A673 (cell line): Measurements from ENCODE around the gene LTO1. TPM values are rescaled to one million over a fixed set of nuclear protein-coding genes. Genes with fewer than 3 reads are reported as not detected.
A peak's percentile ranks its signal among the peaks of the same experiment; 100 is the strongest.

Source experiments
- BruUV-seq: library from RNA; stranded (reverse); fragments of 400-500 nt; replicated peaks from 2 replicates; lab custom pipeline; 2021; lab: Mats Ljungman, UMichigan
- CTCF ChIA-PET: fragments of 300-600 bp; sonication (Branson Sonifier 250); formaldehyde crosslinking; loops from one replicate; lab custom pipeline; 2022; ENCODE audit warnings: antibody characterized with exemption; lab: Charles Lee
- POLR2A ChIA-PET: fragments of 300-600 bp; sonication (Branson Sonifier 250); formaldehyde crosslinking; loops from one replicate; lab custom pipeline; 2022; ENCODE audit warnings: antibody characterized with exemption; ENCODE audit not compliant: low non-redundant PET; lab: Charles Lee
- DNase-seq: peaks from one replicate; pipeline ENCODE4 v3.0.0-alpha.2; 2015; ENCODE audit warnings: low spot score
- H3K27ac ChIP-seq: fragments of 200-600 bp; sonication (generic); 2 replicates; pipeline ENCODE4 v1.5.1; 2016; ENCODE audit warnings: mixed run types, low read depth, mild to moderate bottlenecking, mixed read lengths, antibody characterized with exemption, low read length; ENCODE audit not compliant: poor library complexity, severe bottlenecking
- H3K27me3 ChIP-seq: fragments of 200-600 bp; sonication (generic); replicated peaks from 2 replicates; pipeline ENCODE4 v1.6.1; 2017; ENCODE audit warnings: mixed run types, low read depth, mild to moderate bottlenecking, mixed read lengths, antibody characterized with exemption, low read length; ENCODE audit not compliant: insufficient read depth, poor library complexity
- H3K36me3 ChIP-seq: fragments of 200-600 bp; sonication (generic); 2 replicates; pipeline ENCODE4 v1.6.1; 2016; ENCODE audit warnings: mixed run types, mild to moderate bottlenecking, mixed read lengths, antibody characterized with exemption, low read length; ENCODE audit not compliant: insufficient read depth, poor library complexity, severe bottlenecking
- H3K4me1 ChIP-seq: fragments of 200-600 bp; sonication (generic); 2 replicates; pipeline ENCODE4 v1.6.1; 2017; ENCODE audit warnings: mixed run types, mild to moderate bottlenecking, mixed read lengths, antibody characterized with exemption, low read length; ENCODE audit not compliant: insufficient read depth, poor library complexity, severe bottlenecking
- H3K4me3 ChIP-seq: fragments of 200-600 bp; sonication (generic); 2 replicates; pipeline ENCODE4 v1.5.1; 2016; ENCODE audit warnings: low read depth, mixed run types, mild to moderate bottlenecking, mixed read lengths, low read length; ENCODE audit not compliant: poor library complexity, severe bottlenecking
- H3K9me3 ChIP-seq: fragments of 200-600 bp; sonication (generic); 2 replicates; pipeline ENCODE4 v1.6.1; 2016; ENCODE audit warnings: mixed run types, low read depth, mild to moderate bottlenecking, mixed read lengths, antibody characterized with exemption, low read length; ENCODE audit not compliant: poor library complexity, severe bottlenecking
- CTCF ChIP-seq: fragments of 300-800, 200-600 bp; sonication (generic); conservative IDR thresholded peaks from 2 replicates; pipeline ENCODE4 v1.5.1; 2017; ENCODE audit warnings: low read depth, mild to moderate bottlenecking, antibody characterized with exemption, low read length, moderate library complexity, mixed read lengths
- EZH2 ChIP-seq: fragments of 200-600 bp; sonication (generic); IDR thresholded peaks from 2 replicates; pipeline ENCODE4 v1.6.1; 2017; ENCODE audit warnings: borderline replicate concordance, low read depth, mild to moderate bottlenecking, mixed read lengths, antibody characterized with exemption, low read length; ENCODE audit not compliant: poor library complexity, severe bottlenecking
- intact Hi-C: fragments of 100-400 bp; cut with micrococcal nuclease; formaldehyde crosslinking; loops from one replicate; pipeline ENCODE4 v1.10.0; 2022; ENCODE audit not compliant: unreplicated experiment
- total RNA-seq: library from RNA; stranded (reverse); gene quantifications from 2 replicates; pipeline ENCODE4 v1.2.3, GENCODE V29; 2021

The LTO1 gene
- total RNA-seq, 1 experiment from 2014 or later: 56.0 TPM

DNA sequence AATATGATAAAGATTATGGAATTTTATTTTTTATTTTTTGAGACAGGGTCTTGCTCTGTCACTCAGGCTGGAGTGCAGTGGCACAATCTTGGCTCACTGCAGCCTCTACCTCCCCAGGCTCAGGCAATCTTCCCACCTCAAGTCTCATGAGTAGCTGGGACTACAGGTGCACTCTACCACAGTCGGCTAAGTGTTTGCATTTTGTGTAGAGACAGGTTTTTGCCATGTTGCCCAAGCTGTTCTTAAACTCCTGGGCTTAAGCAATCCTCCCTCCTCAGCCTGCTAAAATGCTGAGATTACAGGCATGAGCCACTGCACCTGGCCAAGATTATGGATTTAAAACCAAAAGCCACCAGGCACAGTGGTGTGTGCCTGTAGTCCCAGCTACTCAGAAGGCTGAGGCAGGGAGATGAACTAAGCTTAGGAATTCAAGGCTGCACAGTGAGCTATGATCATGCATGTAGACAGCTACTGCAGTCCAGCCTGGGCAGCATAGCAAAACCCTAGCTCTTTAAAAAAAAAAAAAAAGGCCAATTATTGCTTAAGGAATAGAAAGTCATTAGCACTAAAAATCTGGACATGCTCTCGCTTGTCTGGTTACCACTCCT, 54.4 kb downstream of the LTO1 start:
- intact Hi-C loops: loop anchor here (1.0 to 5.0 kb wide), 3 partner anchors 323 to 647 kb away; no protein-coding TSS in a partner anchor
- BruUV-seq: no TSS peak
- CTCF ChIA-PET: interaction anchor here (0.6 to 2.9 kb wide), 9 partner anchors 15 to 519 kb away, joined by 3 to 17 read pairs (median 4); no protein-coding TSS in a partner anchor
- no peak overlapping the region for H3K4me3 ChIP-seq
- no peaks in the 10 kb centered on the region for H3K9me3 ChIP-seq
- peak; percentile 91 for DNase-seq
- H3K27ac ChIP-seq: peak overlapping the region; percentile 98
- POLR2A ChIA-PET: interaction anchor here (0.6 to 2.4 kb wide), 6 partner anchors 22 to 519 kb away, joined by 3 to 13 read pairs (median 5); no protein-coding TSS in a partner anchor
- peaks cover 65% of the 10 kb centered on the region for H3K4me1 ChIP-seq
- no peaks in the 10 kb centered on the region for H3K27me3 ChIP-seq
- TF ChIP-seq CTCF (no peak), EZH2 (no peak)
- H3K36me3 ChIP-seq: no peaks in the 10 kb centered on the region

GRCh38 chr11:69618237-69618636, 56.9 kb downstream of the LTO1 start:
- H3K36me3 ChIP-seq: no peaks in the 10 kb centered on the region
- intact Hi-C loops: no loop called here
- TF ChIP-seq CTCF (no peak), EZH2 (no peak)
- no peaks in the 10 kb centered on the region for H3K9me3 ChIP-seq
- H3K27ac ChIP-seq: peak overlapping the region; percentile 98
- H3K27me3 ChIP-seq: no peaks in the 10 kb centered on the region
- DNase-seq: no peak
- no TSS peak for BruUV-seq
- ChIA-PET POLR2A (interaction anchor here (0.6 kb wide), 1 partner anchor 292 kb away, joined by 3 read pairs; no protein-coding TSS in a partner anchor), CTCF (no interaction called here)
- H3K4me3 ChIP-seq: no peak overlapping the region
- peaks cover 53% of the 10 kb centered on the region for H3K4me1 ChIP-seq

DNA sequence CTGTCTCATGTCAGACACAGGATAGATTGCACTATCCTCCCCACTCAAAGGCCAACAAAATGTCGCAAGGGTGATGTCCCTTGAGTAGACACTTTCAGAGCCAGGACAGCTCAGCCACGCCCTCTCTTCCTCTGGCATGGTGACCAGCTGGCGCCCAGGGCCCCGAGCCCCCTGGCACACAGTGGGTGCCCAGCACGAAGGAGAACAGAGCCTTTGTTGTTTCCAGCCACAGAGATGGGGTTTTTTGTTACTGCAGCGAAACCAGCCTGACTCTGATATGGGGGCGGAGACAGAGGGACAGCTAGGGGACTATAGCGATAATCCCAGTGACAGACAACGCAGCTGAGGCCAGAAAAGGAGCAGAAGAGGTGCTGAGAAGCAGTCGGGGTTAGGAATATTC, 57.5 kb downstream of the LTO1 start:
- ChIA-PET POLR2A (no interaction called here), CTCF (no interaction called here)
- peak overlapping the region; percentile 98 for H3K27ac ChIP-seq

More for the DNA sequence above, 57.5 kb downstream of the LTO1 start:
- H3K36me3 ChIP-seq: no peaks in the 10 kb centered on the region
- H3K4me3 ChIP-seq: no peak overlapping the region
- TF ChIP-seq EZH2: no peak
- no peak for TF ChIP-seq CTCF
- no peak for DNase-seq
- peaks cover 47% of the 10 kb centered on the region for H3K4me1 ChIP-seq
- BruUV-seq: no TSS peak
- H3K27me3 ChIP-seq: no peaks in the 10 kb centered on the region
- intact Hi-C loops: no loop called here
- no peaks in the 10 kb centered on the region for H3K9me3 ChIP-seq
